H7 (cell line): ENCODE measurements around the gene HNRNPF. TPM values are rescaled to one million over a fixed set of nuclear protein-coding genes. Genes with fewer than 3 reads are reported as not detected.
A peak's percentile ranks its signal among the peaks of the same experiment; 100 is the strongest.
"Not testable (repeated sequence)": the region's sequence is repeated elsewhere in the genome, so short reads cannot be mapped to it uniquely, and the experiment has no call there.

Experiments
- DNase-seq: peaks from one replicate; pipeline ENCODE4 v3.0.0; 2012
- H3K27me3 ChIP-seq: 2 replicates; pipeline ENCODE4 v1.6.0; 2011; ENCODE audit warnings: mild to moderate bottlenecking, low read length; ENCODE audit not compliant: control insufficient read depth, insufficient read depth
- H3K36me3 ChIP-seq: replicated peaks from 2 replicates; pipeline ENCODE4 v1.5.1; 2011; ENCODE audit warnings: low read length; ENCODE audit not compliant: control insufficient read depth, insufficient read depth
- H3K4me3 ChIP-seq: 2 replicates; pipeline ENCODE4 v1.5.1; 2011; ENCODE audit warnings: low read depth, mild to moderate bottlenecking, control low read depth, low read length, moderate library complexity; ENCODE audit not compliant: insufficient read depth
- total RNA-seq: library from RNA; depleted of rRNA; stranded (reverse); fragments of >200 nt; shearing (Covaris generic); gene quantifications from 2 replicates; pipeline ENCODE4 v1.2.3, GENCODE V29; 2014

The HNRNPF gene
- total RNA-seq, 1 experiment from 2014 or later: 328 TPM

DNA sequence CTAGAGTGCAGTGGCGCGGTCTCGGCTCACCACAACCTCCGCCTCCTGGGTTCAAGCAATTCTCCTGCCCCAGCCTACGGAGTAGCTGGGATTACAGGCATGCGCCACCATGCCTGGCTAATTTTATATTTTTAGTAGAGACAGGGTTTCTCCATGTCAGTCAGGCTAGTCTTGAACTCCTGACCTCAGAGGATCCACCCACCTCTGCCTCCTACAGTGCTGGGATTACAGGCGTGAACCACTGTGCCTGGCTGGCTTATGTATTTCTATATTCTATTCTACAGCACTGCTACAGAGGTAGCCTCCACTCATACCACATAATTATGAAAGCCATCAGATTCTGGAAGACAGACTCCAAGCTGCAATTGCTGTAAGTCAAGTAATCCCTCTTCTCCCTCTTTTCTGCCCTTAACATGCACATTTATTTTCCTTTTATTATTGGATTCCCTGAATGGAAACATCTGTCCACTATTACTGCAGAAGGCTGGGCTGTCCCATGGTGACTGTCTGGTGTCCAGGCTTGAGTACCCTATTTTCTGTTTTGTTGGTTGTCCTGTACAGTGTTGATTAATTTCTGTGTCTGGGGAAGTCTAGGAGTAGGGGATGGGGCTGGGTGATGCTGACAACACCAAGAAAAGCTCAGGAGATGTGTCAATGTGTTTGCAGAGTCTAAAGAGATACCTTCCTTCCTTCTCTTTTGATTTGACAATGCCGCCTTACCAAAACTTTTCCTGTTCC, 22.1 kb upstream of the HNRNPF start:
- no peaks in the 10 kb centered on the region for H3K27me3 ChIP-seq

DNA sequence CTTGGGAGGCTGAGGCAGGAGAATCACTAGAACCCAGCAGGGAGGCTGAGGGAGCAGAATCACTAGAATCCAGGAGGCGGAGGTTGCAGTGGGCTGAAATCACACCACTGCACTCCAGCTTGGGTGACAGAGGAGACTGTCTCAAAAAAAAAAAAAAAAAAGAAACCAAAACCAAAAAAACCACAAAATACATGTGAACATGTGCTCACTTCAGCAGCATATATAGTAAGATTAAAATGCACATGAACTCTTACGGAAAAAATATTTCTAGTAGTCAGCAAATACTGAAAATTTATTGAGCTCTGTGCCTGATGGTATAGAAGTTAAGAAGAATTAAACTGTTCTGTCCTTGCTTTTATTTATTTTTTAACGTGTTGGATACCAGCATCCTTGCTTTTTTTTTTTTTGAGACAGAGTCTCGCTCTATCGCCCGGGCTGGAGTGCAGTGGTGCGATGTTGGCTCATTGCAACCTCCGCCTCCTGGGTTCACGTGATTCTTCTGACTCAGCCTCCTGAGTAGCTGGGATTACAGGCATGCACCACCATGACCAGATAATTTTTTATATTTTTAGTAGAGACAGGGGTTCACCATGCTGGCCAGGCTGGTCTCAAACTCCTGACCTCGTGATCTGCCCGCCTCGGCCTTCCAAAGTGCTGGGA, 18.3 kb upstream of the HNRNPF start:
- DNase-seq: no peak
- no peaks in the 10 kb centered on the region for H3K36me3 ChIP-seq
- no peaks in the 10 kb centered on the region for H3K27me3 ChIP-seq
- no peak overlapping the region for H3K4me3 ChIP-seq

More for the DNA sequence above, 22.1 kb upstream of the HNRNPF start:
- no peak for DNase-seq
- Histone ChIP-seq H3K36me3 (no peaks in the 10 kb centered on the region), H3K4me3 (no peak overlapping the region)

DNA sequence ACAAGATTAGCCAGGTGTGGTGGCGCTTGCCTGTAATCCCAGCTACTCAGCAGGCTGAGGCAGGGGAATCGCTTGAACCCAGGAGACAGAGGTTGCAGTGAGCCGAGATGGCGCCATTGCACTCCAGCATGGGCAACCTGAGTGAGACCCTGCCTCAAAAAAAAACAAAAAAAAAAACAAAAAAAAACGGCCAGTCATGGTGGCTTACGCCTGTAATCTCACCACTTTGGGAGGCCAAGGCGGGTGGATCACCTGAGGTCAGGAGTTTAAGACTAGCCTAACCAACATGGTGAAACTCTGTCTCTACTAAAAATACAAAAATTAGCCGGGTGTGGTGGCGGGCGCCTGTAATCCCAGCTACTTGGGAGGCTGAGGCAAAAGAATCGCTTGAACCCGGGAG, 17.5 kb upstream of the HNRNPF start:
- H3K36me3 ChIP-seq, H3K4me3 ChIP-seq, H3K27me3 ChIP-seq, DNase-seq: not testable (repeated sequence)

DNA sequence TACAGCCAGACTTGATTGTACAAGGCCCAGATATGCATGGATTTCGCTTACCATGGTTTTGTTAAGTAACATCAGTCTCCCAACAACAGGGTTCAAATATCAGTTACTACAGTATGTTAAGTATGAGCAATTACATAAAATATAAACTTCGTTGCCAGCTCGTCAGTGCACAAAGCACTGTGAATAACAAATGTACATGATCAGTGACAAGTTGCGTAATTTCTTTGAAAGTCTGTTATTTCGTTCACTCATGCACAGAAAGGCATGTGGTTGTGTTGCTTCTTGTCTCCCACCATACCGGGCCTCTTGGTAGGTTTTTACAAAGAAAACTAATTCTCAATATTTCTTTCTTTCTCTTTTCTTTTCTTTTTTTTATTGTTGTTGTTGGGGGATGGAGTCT, 15.4 kb upstream of the HNRNPF start:
- Histone ChIP-seq H3K27me3 (peaks cover 2% of the 10 kb centered on the region; the same call in 1 of the 2 replicates), H3K4me3 (no peak overlapping the region), H3K36me3 (no peaks in the 10 kb centered on the region)
- no peak for DNase-seq

DNA sequence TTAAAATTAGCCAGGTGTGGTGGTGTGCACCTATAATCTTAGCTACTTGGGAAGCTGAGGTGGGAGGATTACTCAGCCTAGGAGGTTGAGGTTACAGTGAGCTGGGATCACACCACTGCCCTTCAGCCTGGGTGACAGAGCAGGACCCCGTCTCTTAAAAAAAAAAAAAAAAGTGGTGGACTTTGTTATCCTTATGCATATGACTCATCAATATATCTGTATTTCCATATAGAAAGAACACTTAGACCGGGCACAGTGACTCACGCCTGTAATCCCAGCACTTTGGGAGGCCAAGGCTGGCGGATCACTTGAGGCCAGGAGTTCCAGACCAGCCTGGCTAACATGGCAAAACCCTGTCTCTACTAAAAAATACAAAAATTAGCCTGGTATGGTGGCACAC, 13.0 kb upstream of the HNRNPF start:
- not testable (repeated sequence) for H3K36me3 ChIP-seq, H3K4me3 ChIP-seq, H3K27me3 ChIP-seq, DNase-seq

DNA sequence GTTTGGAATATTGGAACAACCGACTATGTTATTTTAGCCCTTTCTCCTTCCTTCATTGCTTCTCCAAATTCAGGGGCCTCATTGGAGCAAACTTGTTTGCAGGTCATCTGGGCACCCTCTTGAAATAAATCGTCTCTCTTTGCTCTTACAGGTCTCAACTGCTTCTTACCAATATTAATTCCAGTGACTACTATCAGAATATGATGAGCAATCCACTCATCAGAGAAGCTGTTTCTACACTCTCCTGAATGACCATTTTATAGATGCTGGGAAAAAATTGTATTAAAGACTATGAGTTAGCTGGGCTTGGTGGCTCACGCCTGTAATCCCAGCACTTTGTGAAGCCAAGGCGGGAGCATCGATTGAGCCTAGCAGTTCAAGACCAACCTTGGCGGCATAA, 12.5 kb upstream of the HNRNPF start:
- no peak overlapping the region for H3K4me3 ChIP-seq
- peaks cover 2% of the 10 kb centered on the region; the same call in 1 of the 2 replicates for H3K27me3 ChIP-seq
- H3K36me3 ChIP-seq: no peaks in the 10 kb centered on the region
- DNase-seq: no peak

DNA sequence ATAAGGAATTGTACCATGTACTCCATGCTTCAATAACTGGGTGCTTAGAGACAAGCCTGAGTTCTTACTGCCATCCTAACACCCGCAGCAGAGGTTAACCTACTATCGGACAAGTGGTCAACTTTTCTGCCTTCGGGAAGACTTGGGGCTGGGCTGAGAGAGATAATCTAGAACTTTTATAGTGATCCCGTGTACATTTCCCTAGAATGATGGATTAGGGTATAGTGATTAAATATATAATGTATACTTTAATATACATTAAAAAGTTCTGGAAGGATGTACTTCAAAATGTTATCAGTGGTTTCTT, 12.2 kb upstream of the HNRNPF start:
- DNase-seq: no peak
- Histone ChIP-seq H3K36me3 (no peaks in the 10 kb centered on the region), H3K27me3 (peaks cover 2% of the 10 kb centered on the region; the same call in 1 of the 2 replicates), H3K4me3 (peak overlapping the region; percentile 53)

DNA sequence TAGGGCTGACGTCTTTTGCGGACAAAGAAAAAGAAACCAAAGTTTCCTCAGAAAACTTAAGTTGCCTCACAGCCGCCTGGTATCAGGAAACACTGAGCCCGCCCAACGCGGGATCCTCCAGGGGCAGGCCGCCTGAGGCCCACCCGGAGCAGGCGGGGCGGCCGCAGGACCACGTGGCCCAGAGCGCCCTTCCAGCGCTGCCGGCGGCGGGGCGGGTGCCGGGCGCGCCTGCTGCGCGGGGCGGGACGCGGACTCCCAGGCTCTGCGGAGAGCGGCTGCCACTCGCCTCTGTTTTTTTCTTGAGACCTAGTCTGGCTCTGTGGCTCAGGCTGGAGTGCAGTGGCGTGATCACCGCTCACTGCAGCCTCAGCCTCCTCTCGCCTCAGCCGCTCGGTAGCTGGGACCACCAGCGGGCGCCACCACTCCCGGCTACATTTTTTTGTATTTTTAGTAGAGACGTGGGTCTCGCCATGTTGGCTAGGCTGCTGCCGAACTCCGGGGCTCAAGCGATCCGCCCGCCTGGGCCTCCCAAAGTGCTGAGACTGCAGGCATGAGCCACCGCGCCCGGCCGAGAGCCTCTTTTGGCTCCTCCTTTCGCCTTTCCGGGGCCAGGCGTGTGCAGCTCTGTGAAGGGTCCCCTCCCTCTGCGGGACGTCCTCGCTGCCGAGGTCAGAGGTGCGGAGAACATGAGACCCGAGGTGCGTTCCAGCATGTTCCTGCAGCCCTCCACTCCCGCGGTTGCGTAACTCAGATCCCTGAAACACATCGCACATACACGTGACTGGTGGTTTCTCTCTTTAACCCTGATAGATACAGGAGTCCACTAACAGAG, 11.6 kb upstream of the HNRNPF start:
- H3K36me3 ChIP-seq: no peaks in the 10 kb centered on the region
- H3K4me3 ChIP-seq: peak overlapping the region; percentile 53
- peak; percentile 93 for DNase-seq
- peaks cover 2% of the 10 kb centered on the region; the same call in 1 of the 2 replicates for H3K27me3 ChIP-seq

DNA sequence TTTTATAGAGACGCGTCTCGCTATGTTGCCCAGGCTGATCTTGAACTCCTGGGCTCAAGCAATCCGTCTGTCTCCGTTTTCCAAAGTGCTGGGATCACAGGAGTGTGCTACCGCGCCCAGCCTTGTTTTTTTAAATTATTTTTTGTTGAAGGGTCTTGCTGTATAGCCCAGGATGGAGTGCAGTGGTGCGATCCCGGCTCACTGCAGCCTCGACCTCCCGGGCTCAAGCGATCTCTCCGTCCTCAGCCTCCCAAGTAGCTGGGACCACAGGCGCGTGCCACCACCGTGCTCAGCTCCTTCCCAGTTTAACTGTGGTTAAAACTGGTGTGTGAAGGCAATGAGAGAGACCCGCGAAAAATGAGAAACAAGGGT, 11.0 kb upstream of the HNRNPF start:
- no peak for DNase-seq
- no peak overlapping the region for H3K4me3 ChIP-seq
- H3K27me3 ChIP-seq: peaks cover 2% of the 10 kb centered on the region; the same call in 1 of the 2 replicates
- H3K36me3 ChIP-seq: no peaks in the 10 kb centered on the region

DNA sequence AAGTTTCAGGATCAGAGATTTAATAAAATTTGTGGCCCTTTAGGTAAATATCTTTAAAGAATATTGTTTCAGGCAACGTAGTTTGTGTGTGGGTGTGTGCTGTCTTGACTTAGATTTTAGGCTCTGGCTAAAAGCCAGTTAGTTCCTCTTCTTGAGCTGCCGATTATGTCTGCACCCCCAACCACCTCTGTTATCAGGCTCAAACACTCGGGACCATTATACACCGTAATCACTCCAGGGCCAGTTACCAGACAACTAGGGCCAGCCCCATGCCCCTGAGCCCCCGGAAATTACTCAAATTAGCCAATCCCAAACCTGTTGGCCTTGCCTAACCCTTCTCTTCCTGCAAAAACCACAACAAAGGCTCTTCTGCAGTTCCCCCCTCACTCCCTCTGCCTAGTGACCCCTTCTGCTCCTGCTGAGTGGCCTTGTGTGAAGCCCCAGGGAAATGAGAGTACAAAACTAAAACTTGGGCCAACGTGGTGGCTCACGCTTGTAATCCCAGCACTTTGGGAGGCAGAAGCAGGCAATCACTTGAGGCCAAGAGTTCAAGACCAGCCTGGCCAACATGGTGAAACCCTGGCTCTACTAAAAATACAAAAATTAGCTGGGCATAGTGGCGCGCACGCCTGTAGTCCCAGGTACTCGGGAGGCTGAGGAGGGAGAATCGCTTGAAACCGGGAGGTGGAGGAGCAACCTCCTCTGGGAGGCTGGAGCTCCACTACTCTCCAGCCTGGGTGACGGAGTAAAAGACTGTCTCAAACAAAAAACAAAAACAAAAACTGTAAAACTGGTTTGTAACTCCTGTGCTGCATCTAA, 9.2 kb upstream of the HNRNPF start:
- Histone ChIP-seq H3K27me3 (peaks cover 2% of the 10 kb centered on the region; the same call in 1 of the 2 replicates), H3K4me3 (no peak overlapping the region), H3K36me3 (no peaks in the 10 kb centered on the region)
- DNase-seq: no peak

DNA sequence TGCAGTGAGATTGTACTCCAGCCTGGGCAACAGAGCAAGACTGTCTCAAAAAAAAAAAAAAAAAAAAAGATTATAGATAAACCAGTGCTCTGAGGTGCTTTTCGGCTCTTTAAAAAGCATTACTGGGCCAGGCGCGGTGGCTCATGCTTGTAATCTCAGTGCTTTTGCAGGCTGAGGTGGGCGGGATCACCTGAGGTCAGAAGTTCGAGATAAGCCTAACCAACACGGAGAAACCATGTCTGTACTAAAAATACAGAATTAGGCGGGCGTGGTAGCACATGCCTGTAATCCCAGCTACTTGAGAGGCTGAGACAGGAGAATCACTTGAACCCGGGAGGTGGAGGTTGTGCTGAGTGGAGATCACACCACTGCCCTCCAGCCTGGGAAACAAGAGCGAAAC, 6.6 kb upstream of the HNRNPF start:
- Histone ChIP-seq H3K4me3 (no peak overlapping the region), H3K27me3 (no peaks in the 10 kb centered on the region), H3K36me3 (no peaks in the 10 kb centered on the region)
- no peak for DNase-seq

DNA sequence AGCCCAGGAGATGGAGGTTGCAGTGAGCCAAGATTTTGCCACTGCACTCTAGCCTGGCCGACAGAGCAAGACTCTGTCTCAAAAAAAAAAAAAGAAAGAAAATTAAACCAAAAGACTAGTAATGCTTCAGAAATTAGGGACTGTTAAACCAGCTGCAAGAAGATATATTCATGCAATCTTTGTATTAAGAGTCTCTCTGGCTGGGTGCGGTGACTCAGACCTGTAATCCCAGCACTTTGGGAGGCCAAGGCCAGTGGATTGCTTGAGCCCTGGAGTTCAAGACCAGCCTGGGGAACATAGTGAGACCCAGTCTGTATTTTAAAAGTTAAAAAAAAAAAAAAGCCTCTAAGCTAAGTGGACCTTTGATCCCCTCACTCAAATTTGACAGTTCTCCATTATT, 2.5 kb upstream of the HNRNPF start:
- no peaks in the 10 kb centered on the region for H3K27me3 ChIP-seq
- no peak overlapping the region for H3K4me3 ChIP-seq
- H3K36me3 ChIP-seq: no peaks in the 10 kb centered on the region
- no peak for DNase-seq

DNA sequence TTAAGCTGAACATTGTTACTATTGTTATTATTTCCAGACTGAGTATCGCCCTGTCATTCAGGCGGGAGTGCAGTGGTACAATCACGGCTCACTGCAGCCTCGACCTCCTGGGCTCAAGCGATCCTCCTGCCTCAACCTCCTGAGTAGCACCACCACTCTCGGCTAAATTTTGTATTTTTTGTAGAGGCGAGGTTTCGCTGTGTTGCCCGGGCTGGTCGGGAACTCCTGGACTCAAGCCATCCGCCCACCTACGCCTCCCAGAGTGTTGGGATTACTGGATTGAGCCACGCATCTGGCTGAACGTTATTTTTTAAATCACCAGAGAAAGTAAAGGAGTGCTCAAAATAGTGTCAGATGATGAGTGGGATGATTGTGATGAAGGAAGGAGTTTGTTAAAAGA, 1.4 kb upstream of the HNRNPF start:
- Histone ChIP-seq H3K4me3 (no peak overlapping the region), H3K27me3 (no peaks in the 10 kb centered on the region), H3K36me3 (no peaks in the 10 kb centered on the region)
- no peak for DNase-seq

DNA sequence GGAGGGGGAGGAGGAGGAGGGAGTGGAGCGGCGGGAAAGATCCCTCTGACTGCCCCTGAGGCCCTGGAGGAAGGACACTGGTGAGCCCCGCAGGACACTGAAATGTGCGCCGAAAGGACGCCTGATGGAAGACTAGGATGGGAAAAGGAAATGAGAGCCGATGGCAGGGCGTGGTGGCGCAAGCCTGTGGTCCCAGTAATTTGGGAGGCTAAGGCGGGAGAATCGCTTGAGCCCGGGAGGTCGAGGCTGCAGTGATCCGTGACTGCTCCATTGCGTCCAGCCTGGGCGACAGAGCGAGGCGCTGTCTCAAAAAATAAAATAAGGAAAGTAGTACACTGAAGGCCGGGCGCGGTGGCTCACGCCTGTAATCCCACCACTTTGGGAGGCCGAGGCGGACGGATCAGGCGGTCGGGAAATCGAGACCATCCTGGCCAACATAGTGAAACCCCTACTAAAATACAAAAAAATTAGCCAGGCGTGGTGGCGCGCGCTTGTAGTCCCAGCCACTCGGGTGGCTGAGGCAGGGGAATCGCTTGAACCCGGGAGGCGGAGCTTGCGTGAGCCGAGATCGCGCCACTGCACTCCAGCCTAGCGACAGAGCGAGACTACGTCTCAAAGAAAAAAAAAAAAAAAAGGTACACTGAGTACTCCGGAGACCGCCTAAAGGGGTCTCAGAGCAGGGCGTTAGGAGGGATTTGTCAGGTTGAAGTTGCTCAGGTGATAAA, 561 bp upstream of the HNRNPF start:
- peak overlapping the region; percentile 72 for H3K4me3 ChIP-seq
- DNase-seq: no peak
- H3K36me3 ChIP-seq: no peaks in the 10 kb centered on the region
- H3K27me3 ChIP-seq: no peaks in the 10 kb centered on the region
